Ishikawa (cell line): ENCODE data around the gene HS2ST1.

ENCODE experiments used
- EGR1 ChIP-seq: IDR thresholded peaks from 2 replicates; pipeline ENCODE4 v1.6.1; 2012
- EP300 ChIP-seq: IDR thresholded peaks from 2 replicates; pipeline ENCODE4 v1.6.1; 2012; ENCODE audit warnings: borderline replicate concordance
- NFIC ChIP-seq: IDR thresholded peaks from 2 replicates; pipeline ENCODE4 v1.6.1; 2012
- TCF12 ChIP-seq: IDR thresholded peaks from 2 replicates; pipeline ENCODE4 v1.6.1; 2012; ENCODE audit warnings: low read depth
- YY1 ChIP-seq: IDR thresholded peaks from 2 replicates; pipeline ENCODE4 v1.6.1; 2012; ENCODE audit warnings: low read depth
- TF ChIP-seq, protein P1 (sequence below): IDR thresholded peaks from 2 replicates; pipeline ENCODE4 v1.6.1; 2012
- TF ChIP-seq, protein P2 (sequence below): IDR thresholded peaks from 2 replicates; pipeline ENCODE4 v1.6.1; 2012; ENCODE audit warnings: low read depth, mild to moderate bottlenecking

DNA sequence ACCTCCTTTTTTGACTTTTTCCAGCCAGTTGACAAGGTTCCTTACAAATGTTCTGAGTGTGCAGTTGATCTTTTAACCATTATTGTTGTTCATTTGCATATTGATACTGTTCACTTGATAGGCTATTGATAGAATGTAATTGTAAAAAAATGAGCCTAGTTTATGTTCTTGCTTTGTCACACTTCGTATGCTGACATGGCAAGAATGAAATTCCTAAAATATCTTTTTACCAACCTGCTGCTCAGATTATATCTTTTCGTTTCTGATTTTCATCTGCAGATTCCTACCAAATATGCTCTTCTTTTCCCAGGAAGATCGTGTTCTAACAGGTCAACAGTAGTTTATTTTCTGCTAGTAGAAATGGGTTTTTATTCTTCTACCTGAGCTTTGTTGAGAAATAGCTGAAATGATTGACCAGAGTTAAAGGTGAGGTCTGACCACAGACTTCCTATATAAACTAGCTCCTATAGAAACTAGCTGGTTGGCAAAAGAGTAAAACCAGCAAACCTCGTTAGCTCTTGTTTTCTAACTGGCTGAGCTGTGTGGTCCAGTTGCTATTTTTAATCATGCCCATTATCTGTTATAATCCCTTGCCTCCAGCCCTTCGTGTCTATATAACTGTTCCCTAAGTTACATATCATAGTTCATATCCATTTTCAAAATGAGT is 174.8 kb downstream of the HS2ST1 start:
- TF ChIP-seq EP300 (no peak), TCF12 (no peak), EGR1 (no peak), NFIC (no peak), YY1 (no peak)
- TF ChIP-seq, protein P1, sequence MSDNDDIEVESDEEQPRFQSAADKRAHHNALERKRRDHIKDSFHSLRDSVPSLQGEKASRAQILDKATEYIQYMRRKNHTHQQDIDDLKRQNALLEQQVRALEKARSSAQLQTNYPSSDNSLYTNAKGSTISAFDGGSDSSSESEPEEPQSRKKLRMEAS, result no peak
- TF ChIP-seq, protein P2, sequence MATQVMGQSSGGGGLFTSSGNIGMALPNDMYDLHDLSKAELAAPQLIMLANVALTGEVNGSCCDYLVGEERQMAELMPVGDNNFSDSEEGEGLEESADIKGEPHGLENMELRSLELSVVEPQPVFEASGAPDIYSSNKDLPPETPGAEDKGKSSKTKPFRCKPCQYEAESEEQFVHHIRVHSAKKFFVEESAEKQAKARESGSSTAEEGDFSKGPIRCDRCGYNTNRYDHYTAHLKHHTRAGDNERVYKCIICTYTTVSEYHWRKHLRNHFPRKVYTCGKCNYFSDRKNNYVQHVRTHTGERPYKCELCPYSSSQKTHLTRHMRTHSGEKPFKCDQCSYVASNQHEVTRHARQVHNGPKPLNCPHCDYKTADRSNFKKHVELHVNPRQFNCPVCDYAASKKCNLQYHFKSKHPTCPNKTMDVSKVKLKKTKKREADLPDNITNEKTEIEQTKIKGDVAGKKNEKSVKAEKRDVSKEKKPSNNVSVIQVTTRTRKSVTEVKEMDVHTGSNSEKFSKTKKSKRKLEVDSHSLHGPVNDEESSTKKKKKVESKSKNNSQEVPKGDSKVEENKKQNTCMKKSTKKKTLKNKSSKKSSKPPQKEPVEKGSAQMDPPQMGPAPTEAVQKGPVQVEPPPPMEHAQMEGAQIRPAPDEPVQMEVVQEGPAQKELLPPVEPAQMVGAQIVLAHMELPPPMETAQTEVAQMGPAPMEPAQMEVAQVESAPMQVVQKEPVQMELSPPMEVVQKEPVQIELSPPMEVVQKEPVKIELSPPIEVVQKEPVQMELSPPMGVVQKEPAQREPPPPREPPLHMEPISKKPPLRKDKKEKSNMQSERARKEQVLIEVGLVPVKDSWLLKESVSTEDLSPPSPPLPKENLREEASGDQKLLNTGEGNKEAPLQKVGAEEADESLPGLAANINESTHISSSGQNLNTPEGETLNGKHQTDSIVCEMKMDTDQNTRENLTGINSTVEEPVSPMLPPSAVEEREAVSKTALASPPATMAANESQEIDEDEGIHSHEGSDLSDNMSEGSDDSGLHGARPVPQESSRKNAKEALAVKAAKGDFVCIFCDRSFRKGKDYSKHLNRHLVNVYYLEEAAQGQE, result no peak
